AG04449 (cell line): ENCODE results near the gene PDE10A.
"Not testable (repeated sequence)": the region's sequence is repeated elsewhere in the genome, so short reads cannot be mapped to it uniquely, and the experiment has no call there.

Experiments
- CTCF ChIA-PET: fragments of 350-600 bp; formaldehyde crosslinking; extraction: SDS; loops from one replicate; lab custom pipeline; 2021; ENCODE audit warnings: antibody characterized with exemption; lab: Yijun Ruan, JAX
- POLR2A ChIA-PET: fragments of 400-600, 350-600 bp; formaldehyde crosslinking; extraction: SDS; loops from one replicate; lab custom pipeline; 2020; ENCODE audit warnings: antibody characterized with exemption, inconsistent platforms; lab: Yijun Ruan, JAX
- DNase-seq: peaks from one replicate; pipeline ENCODE4 v3.0.0-alpha.2; 2010; ENCODE audit warnings: low read depth, low spot score
- H3K4me3 ChIP-seq: 2 replicates; pipeline ENCODE4 v1.5.1; 2011; ENCODE audit warnings: low read depth, mild to moderate bottlenecking, control low read depth, low read length
- TF ChIP-seq, protein P1 (sequence below): IDR thresholded peaks from one replicate; pipeline ENCODE4 v1.5.1; 2011; ENCODE audit warnings: mild to moderate bottlenecking, moderate library complexity, low read length, control low read depth, inconsistent platforms; ENCODE audit not compliant: insufficient read depth; ENCODE audit errors: missing control alignments

The PDE10A gene

DNA sequence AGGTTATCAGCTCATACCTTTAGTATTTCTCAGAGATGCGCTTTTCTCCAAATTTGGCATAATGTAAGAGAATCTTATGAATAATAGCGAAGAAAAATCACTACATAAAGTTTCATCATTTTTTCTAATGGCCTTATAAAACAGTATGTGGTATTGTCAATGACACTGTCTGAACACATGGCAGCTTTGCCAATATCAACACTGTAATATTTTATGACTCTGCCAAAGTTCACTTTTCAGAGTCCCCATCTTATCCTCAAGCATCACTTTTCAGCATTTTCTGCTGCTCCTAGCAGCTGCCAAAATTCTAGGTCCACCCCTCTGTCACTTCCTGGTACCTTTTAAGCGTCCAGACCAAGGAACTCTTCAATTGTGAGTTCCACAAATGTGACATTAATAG is 182.1 kb downstream of the PDE10A start:
- ChIA-PET CTCF (no interaction called here), POLR2A (no interaction called here)
- no peak overlapping the region for H3K4me3 ChIP-seq
- TF ChIP-seq, protein P1, sequence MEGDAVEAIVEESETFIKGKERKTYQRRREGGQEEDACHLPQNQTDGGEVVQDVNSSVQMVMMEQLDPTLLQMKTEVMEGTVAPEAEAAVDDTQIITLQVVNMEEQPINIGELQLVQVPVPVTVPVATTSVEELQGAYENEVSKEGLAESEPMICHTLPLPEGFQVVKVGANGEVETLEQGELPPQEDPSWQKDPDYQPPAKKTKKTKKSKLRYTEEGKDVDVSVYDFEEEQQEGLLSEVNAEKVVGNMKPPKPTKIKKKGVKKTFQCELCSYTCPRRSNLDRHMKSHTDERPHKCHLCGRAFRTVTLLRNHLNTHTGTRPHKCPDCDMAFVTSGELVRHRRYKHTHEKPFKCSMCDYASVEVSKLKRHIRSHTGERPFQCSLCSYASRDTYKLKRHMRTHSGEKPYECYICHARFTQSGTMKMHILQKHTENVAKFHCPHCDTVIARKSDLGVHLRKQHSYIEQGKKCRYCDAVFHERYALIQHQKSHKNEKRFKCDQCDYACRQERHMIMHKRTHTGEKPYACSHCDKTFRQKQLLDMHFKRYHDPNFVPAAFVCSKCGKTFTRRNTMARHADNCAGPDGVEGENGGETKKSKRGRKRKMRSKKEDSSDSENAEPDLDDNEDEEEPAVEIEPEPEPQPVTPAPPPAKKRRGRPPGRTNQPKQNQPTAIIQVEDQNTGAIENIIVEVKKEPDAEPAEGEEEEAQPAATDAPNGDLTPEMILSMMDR: no peak
- no peak for DNase-seq

DNA sequence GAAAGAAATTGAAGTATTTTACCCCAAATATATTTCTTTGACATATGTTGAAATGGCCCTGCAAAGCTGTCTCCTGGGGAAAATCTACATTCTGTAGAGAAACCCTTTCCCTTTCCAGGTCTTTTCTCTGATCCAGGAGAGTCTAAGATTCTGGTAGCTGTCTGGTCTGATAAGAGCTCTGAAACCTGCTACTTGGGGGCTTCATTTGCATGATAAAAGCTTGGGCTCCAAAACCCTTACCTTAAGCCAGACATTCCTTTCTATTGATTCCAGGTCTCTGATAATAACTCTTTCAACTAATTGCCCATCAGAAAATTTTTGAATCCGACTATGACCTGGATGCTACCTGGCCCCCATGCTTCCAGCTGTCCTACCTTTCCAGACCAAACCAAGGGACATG is 184.5 kb downstream of the PDE10A start:
- no peak for DNase-seq
- TF ChIP-seq, protein P1: no peak
- POLR2A ChIA-PET: no interaction called here
- CTCF ChIA-PET: no interaction called here
- H3K4me3 ChIP-seq: no peak overlapping the region

DNA sequence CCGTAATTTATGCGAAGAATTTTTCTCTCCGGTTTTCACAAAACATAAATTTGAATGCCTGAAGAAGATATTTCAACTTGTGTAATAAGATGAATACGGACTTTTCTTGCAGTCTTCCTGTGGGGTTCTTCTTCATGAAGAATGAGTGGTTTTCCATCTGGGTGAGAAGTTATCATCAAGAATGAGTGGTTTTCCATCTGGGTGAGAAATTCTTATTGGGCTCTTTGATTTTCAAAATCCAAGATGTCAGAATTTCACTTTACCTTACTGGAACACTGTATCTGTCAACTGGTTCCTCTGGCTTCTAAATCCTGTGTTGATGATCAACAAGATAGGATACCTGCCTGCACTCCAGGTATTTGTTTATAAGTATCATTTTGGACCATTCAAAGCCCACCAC is 193.6 kb downstream of the PDE10A start:
- no peak overlapping the region for H3K4me3 ChIP-seq
- CTCF ChIA-PET: no interaction called here
- TF ChIP-seq, protein P1: no peak
- DNase-seq: no peak
- POLR2A ChIA-PET: no interaction called here

DNA sequence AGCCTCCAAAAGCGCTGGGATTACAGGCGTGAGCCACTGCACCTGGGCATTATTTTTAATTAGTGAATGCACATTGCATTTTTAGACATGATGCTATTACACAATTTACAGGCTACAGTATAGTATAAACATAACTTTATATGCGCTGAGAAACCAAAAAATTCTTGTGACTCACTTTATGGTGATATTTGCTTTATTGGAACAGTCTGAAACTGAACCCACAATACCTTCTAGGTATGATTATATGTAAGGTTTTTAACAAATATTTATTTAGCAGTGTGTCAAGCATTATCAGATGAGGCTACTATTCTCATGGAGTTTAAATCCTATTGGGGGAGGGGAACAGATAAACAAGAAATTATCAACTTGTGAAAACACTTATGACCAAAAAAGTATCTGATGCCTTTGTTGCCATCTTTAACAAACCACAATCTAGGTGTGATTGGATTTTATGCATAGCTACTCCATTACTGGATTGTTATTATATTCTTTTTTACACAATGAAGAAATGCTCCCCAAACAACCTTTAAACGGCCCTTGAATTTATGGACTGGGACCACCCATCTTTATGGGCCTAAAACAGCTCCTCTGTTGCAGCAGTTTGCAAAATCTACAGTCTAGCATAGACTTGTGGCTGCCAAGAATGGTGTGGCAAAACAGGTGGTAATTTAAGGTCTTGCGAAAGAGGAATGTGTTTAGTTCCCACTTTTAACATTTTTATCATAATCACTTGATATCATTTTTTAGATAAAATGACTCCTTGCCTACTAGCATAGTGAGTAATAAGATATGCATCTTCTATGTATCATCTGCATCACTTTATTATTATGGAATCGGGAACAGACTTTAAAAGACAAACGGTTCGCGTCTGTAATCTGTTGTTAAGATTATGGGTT is 194.5 kb downstream of the PDE10A start:
- TF ChIP-seq, protein P1: no peak
- ChIA-PET CTCF (no interaction called here), POLR2A (no interaction called here)
- DNase-seq: no peak
- H3K4me3 ChIP-seq: no peak overlapping the region

DNA sequence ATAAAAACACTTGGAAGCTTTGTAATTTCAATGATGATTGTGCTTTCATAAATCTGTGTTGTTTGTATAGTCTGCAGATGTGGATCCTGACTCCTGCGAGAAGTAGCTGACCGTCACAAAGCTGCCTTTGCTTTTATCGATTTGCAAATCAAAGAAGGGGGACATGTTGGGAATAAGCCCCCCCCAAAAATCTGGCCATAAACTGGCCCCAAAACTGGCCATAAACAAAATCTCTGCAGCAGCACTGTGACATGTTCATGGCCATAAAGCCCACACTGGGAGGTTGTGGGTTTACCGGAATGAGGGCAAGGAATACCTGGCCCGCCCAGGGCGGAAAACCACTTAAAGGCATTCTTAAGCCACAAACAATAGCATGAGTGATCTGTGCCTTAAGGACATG is 199.5 kb downstream of the PDE10A start:
- H3K4me3 ChIP-seq, DNase-seq, CTCF ChIA-PET, POLR2A ChIA-PET: not testable (repeated sequence)

DNA sequence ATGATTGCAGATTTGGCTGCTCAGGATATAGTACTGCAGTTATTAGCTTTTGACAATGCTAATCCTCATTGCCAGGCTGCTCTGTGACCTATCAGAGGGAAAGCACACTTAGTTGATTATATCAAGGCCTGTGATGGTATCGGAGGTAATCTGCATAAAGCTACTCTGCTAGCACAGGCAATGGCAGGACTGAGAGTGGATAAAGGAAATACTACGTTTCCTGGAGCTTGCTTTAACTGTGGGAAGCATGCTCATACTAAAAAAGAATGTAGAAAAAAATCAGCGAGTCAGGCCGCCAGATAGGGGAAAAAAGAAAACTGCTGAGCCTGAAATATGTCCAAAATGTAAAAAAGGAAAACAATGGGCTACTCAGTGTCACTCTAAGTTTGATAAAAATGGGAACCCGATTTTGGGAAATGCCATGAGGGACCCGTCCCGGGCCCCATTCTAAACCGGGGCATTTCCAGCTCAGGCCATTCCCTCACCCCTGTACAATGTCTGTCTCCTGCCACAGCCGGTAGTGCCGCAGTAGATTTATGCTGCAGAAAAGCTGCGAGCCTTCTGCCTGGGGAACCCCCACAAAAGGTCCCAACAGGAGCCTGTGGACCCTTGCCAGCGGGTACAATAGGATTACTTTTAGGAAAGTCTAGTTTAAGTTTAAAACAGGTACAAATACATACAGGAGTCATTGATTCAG is 203.3 kb downstream of the PDE10A start:
- DNase-seq, H3K4me3 ChIP-seq, CTCF ChIA-PET, POLR2A ChIA-PET: not testable (repeated sequence)

DNA sequence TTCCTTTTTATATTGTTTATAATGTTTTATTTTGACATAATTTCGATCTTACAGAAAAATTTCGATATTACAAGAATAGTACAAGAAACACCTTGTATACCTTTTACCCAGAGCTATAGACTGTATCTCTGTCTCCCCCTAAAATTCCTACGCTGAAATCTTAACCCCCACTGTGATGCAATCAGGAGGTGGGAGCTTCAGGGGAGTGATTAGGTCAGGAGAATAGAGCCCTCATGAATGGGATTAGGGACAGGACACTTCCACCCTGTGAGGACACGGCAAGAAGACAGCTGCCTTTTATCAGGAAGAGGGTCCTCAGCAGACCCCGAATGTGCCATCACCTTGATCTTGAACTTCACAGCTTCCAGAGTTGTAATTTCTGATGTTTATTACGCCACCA is 204.9 kb downstream of the PDE10A start:
- no peak overlapping the region for H3K4me3 ChIP-seq
- CTCF ChIA-PET: no interaction called here
- TF ChIP-seq, protein P1: no peak
- DNase-seq: no peak
- POLR2A ChIA-PET: no interaction called here
